Stimulated activated CD8-positive, alpha-beta memory T cell treated with anti-CD3 and anti-CD28 coated beads, Interleukin-7, amount 100 ng/mL, for 1 hour (primary cell): ENCODE measurements around the gene RARA.
A peak's percentile ranks its signal among the peaks of the same experiment; 100 is the strongest.

Experiments used
- DNase-seq, 2 donors: peaks; one replicate each; pipeline ENCODE4 v3.0.0-alpha.2; 2020; ENCODE audit warnings: low read depth in 2 of 2

Gene RARA

GRCh38 chr17:40309031-40309948 lies at the start of gene RARA:
TSS of gene RARA (plus strand) at chr17:40309180. CDS start at chr17:40331219, 22,039 bp downstream.
- DNase-seq: no peak

- DNase-seq: no peak
These were observed 49.5 kb upstream of the RARA start for GRCh38 chr17:40259505-40259904.

GRCh38 chr17:40260528-40260927 lies 48.5 kb upstream of the RARA start:
- DNase-seq: no peak

- DNase-seq: no peak
These were observed 44.4 kb upstream of the RARA start for GRCh38 chr17:40264458-40265185.

- DNase-seq: no peak
These were observed 43.6 kb upstream of the RARA start for GRCh38 chr17:40265337-40265736.

- DNase-seq: no peak
These were observed 42.1 kb upstream of the RARA start for GRCh38 chr17:40266882-40267281.

GRCh38 chr17:40268141-40268712 lies 40.8 kb upstream of the RARA start:
- DNase-seq: no peak

- DNase-seq: no peak
These were observed 30.6 kb upstream of the RARA start for GRCh38 chr17:40278414-40278813.

- no peak for DNase-seq
These were observed 29.6 kb upstream of the RARA start for GRCh38 chr17:40279402-40279801.

GRCh38 chr17:40281663-40282062 lies 27.3 kb upstream of the RARA start:
- no peak for DNase-seq

- no peak for DNase-seq
These were observed 25.3 kb upstream of the RARA start for GRCh38 chr17:40283662-40284061.

- DNase-seq: no peak
These were observed 24.8 kb upstream of the RARA start for GRCh38 chr17:40284085-40284713.

- no peak for DNase-seq
These were observed 22.5 kb upstream of the RARA start for GRCh38 chr17:40286473-40286872.

GRCh38 chr17:40287159-40287493 lies 21.9 kb upstream of the RARA start:
- DNase-seq: no peak

- DNase-seq: peak; percentile 95 to 96
These were observed 21.2 kb upstream of the RARA start, which contains the start of gene CDC6 for GRCh38 chr17:40287494-40288369. TSS of gene CDC6 (plus strand) at chr17:40287879. CDS start at chr17:40289421, 1,542 bp downstream.

GRCh38 chr17:40290629-40291280 lies 18.2 kb upstream of the RARA start:
- no peak for DNase-seq

- no peak for DNase-seq
These were observed 17.7 kb upstream of the RARA start for GRCh38 chr17:40291281-40291664.

GRCh38 chr17:40293363-40293762 lies 15.6 kb upstream of the RARA start:
- no peak for DNase-seq

GRCh38 chr17:40295488-40296436 lies 13.2 kb upstream of the RARA start:
- DNase-seq: no peak
